HEK293 (cell line): ENCODE data around the gene CTF1.

Experiments
- CTCF ChIA-PET: fragments of 350-600 bp; formaldehyde crosslinking; extraction: SDS; loops from one replicate; lab custom pipeline; 2021; ENCODE audit warnings: antibody characterized with exemption; lab: Yijun Ruan, JAX
- POLR2A ChIA-PET: fragments of 300-600 bp; formaldehyde crosslinking; extraction: SDS; loops from one replicate; lab custom pipeline; 2020; ENCODE audit warnings: antibody characterized with exemption, inconsistent platforms; lab: Yijun Ruan, JAX
- H3K27ac ChIP-seq: fragments of 200-500 bp; sonication (Bioruptor generic); 2 replicates; pipeline ENCODE4 v1.5.1; 2014; ENCODE audit warnings: low read depth, low read length, control low read depth, inconsistent platforms; ENCODE audit errors: extremely low read depth
- H3K36me3 ChIP-seq, 2 experiments: fragments of 200-500 bp in 1 of 2; sonication (Bioruptor generic) in 1 of 2; 1 replicate in 1 of 2; 2 replicates in 1 of 2; pipeline ENCODE4 v1.5.1; 2014 to 2017; ENCODE audit warnings: inconsistent platforms in 2 of 2, low read length in 2 of 2; ENCODE audit not compliant: control insufficient read depth in 2 of 2, insufficient read depth in 1 of 2
- H3K4me1 ChIP-seq: fragments of 200-500 bp; sonication (Bioruptor generic); 2 replicates; pipeline ENCODE4 v1.5.1; 2014; ENCODE audit warnings: mild to moderate bottlenecking, low read length, inconsistent platforms; ENCODE audit not compliant: control insufficient read depth, insufficient read depth
- H3K4me3 ChIP-seq: 2 replicates; pipeline ENCODE4 v1.5.1; 2011; ENCODE audit warnings: low read depth, mild to moderate bottlenecking, control low read depth, low read length, moderate library complexity
- H3K9me3 ChIP-seq: fragments of 200-500 bp; sonication (Bioruptor generic); 2 replicates; pipeline ENCODE4 v1.5.1; 2014; ENCODE audit warnings: low read depth, low read length, inconsistent platforms; ENCODE audit not compliant: control insufficient read depth, insufficient read depth
- AEBP2 ChIP-seq: fragments of 450-650 bp; formaldehyde crosslinking; IDR thresholded peaks from 2 replicates; pipeline ENCODE4 v1.5.1; 2016; ENCODE audit warnings: missing biosample characterization, missing genetic modification characterization, borderline replicate concordance
- HOXA7 ChIP-seq: sonication (generic); formaldehyde crosslinking; IDR thresholded peaks from 2 replicates; pipeline ENCODE4 v1.8.1; 2022; ENCODE audit warnings: missing genetic modification reagents, borderline replicate concordance
- KLF16 ChIP-seq: fragments of 450-650 bp; formaldehyde crosslinking; IDR thresholded peaks from 2 replicates; pipeline ENCODE4 v1.5.1; 2017; ENCODE audit warnings: missing biosample characterization, missing genetic modification characterization
- KLF9 ChIP-seq: fragments of 450-650 bp; formaldehyde crosslinking; IDR thresholded peaks from 2 replicates; pipeline ENCODE4 v1.5.1; 2016; ENCODE audit warnings: missing biosample characterization, missing genetic modification characterization, low read depth
- SP7 ChIP-seq: fragments of 450-650 bp; formaldehyde crosslinking; IDR thresholded peaks from 2 replicates; pipeline ENCODE4 v1.5.1; 2016; ENCODE audit warnings: missing biosample characterization, missing genetic modification characterization
- ZBTB44 ChIP-seq: fragments of 450-650 bp; IDR thresholded peaks from 2 replicates; pipeline ENCODE4 v1.5.1; 2018; ENCODE audit warnings: missing biosample characterization, mild to moderate bottlenecking, missing genetic modification characterization
- ZBTB7A ChIP-seq: fragments of 450-650 bp; formaldehyde crosslinking; IDR thresholded peaks from 2 replicates; pipeline ENCODE4 v1.5.1; 2016; ENCODE audit warnings: low read depth, missing biosample characterization, missing genetic modification characterization
- ZFP3 ChIP-seq: fragments of 450-650 bp; formaldehyde crosslinking; IDR thresholded peaks from 2 replicates; pipeline ENCODE4 v1.5.1; 2016; ENCODE audit warnings: low read depth, missing biosample characterization, missing genetic modification characterization
- ZFP37 ChIP-seq: fragments of 450-650 bp; formaldehyde crosslinking; IDR thresholded peaks from 2 replicates; pipeline ENCODE4 v1.5.1; 2016; ENCODE audit warnings: missing biosample characterization, missing genetic modification characterization
- ZFP41 ChIP-seq: fragments of 450-650 bp; formaldehyde crosslinking; IDR thresholded peaks from 2 replicates; pipeline ENCODE4 v1.5.1; 2016; ENCODE audit warnings: missing biosample characterization, missing genetic modification characterization, borderline replicate concordance
- ZNF148 ChIP-seq: fragments of 450-650 bp; formaldehyde crosslinking; IDR thresholded peaks from 2 replicates; pipeline ENCODE4 v1.5.0; 2017; ENCODE audit warnings: missing biosample characterization, missing genetic modification characterization, borderline replicate concordance
- ZNF16 ChIP-seq: fragments of 450-650 bp; formaldehyde crosslinking; IDR thresholded peaks from 2 replicates; pipeline ENCODE4 v1.5.1; 2016; ENCODE audit warnings: low read depth, missing biosample characterization, missing genetic modification characterization
- ZNF175 ChIP-seq: fragments of 450-650 bp; formaldehyde crosslinking; IDR thresholded peaks from 2 replicates; pipeline ENCODE4 v1.5.1; 2016; ENCODE audit warnings: missing biosample characterization, missing genetic modification characterization
- ZNF184 ChIP-seq: fragments of 450-650 bp; IDR thresholded peaks from 2 replicates; pipeline ENCODE4 v1.5.1; 2018; ENCODE audit warnings: missing biosample characterization, mild to moderate bottlenecking, missing genetic modification characterization
- ZNF202 ChIP-seq: fragments of 450-650 bp; formaldehyde crosslinking; IDR thresholded peaks from 2 replicates; pipeline ENCODE4 v1.5.1; 2016; ENCODE audit warnings: missing biosample characterization, missing genetic modification characterization, borderline replicate concordance
- ZNF24 ChIP-seq: fragments of 450-650 bp; formaldehyde crosslinking; IDR thresholded peaks from 2 replicates; pipeline ENCODE4 v1.5.1; 2016; ENCODE audit warnings: missing biosample characterization, missing genetic modification characterization
- ZNF266 ChIP-seq: fragments of 450-650 bp; formaldehyde crosslinking; IDR thresholded peaks from 2 replicates; pipeline ENCODE4 v1.5.1; 2016; ENCODE audit warnings: missing biosample characterization, missing genetic modification characterization, low read depth
- ZNF335 ChIP-seq: fragments of 450-650 bp; formaldehyde crosslinking; conservative IDR thresholded peaks from 2 replicates; pipeline ENCODE4 v1.5.1; 2016; ENCODE audit warnings: missing biosample characterization, missing genetic modification characterization
- ZNF423 ChIP-seq: fragments of 450-650 bp; formaldehyde crosslinking; IDR thresholded peaks from 2 replicates; pipeline ENCODE4 v1.5.1; 2016; ENCODE audit warnings: missing biosample characterization, missing genetic modification characterization
- ZNF426 ChIP-seq: fragments of 450-650 bp; formaldehyde crosslinking; IDR thresholded peaks from 2 replicates; pipeline ENCODE4 v1.5.1; 2017; ENCODE audit warnings: missing biosample characterization, missing genetic modification characterization, mild to moderate bottlenecking, inconsistent platforms, moderate library complexity
- ZNF433 ChIP-seq: fragments of 450-650 bp; formaldehyde crosslinking; IDR thresholded peaks from 2 replicates; pipeline ENCODE4 v1.5.1; 2016; ENCODE audit warnings: missing biosample characterization, missing genetic modification characterization, low read depth
- ZNF473 ChIP-seq: fragments of 450-650 bp; formaldehyde crosslinking; IDR thresholded peaks from 2 replicates; pipeline ENCODE4 v1.5.1; 2017; ENCODE audit warnings: missing biosample characterization, missing genetic modification characterization
- ZNF544 ChIP-seq: fragments of 450-650 bp; formaldehyde crosslinking; IDR thresholded peaks from 2 replicates; pipeline ENCODE4 v1.5.0; 2017; ENCODE audit warnings: missing biosample characterization, missing genetic modification characterization
- ZNF571 ChIP-seq: fragments of 450-650 bp; formaldehyde crosslinking; IDR thresholded peaks from 2 replicates; pipeline ENCODE4 v1.5.0; 2017; ENCODE audit warnings: missing biosample characterization, missing genetic modification characterization
- ZNF596 ChIP-seq: fragments of 450-650 bp; IDR thresholded peaks from 2 replicates; pipeline ENCODE4 v1.5.0; 2018; ENCODE audit warnings: missing biosample characterization, mild to moderate bottlenecking, missing genetic modification characterization, moderate library complexity
- ZNF624 ChIP-seq: fragments of 450-650 bp; formaldehyde crosslinking; IDR thresholded peaks from 2 replicates; pipeline ENCODE4 v1.5.1; 2017; ENCODE audit warnings: missing biosample characterization, missing genetic modification characterization
- ZNF660 ChIP-seq: fragments of 450-650 bp; IDR thresholded peaks from 2 replicates; pipeline ENCODE4 v1.5.1; 2018; ENCODE audit warnings: missing biosample characterization, mild to moderate bottlenecking, missing genetic modification characterization
- ZNF664 ChIP-seq: fragments of 450-650 bp; formaldehyde crosslinking; IDR thresholded peaks from 2 replicates; pipeline ENCODE4 v1.5.1; 2016; ENCODE audit warnings: missing biosample characterization, missing genetic modification characterization
- TF ChIP-seq, protein P1 (sequence below): IDR thresholded peaks from 2 replicates; pipeline ENCODE4 v1.6.1; 2011; ENCODE audit warnings: mild to moderate bottlenecking, low read depth, low read length, borderline replicate concordance
- TF ChIP-seq, protein P2 (sequence below): sonication (generic); formaldehyde crosslinking; IDR thresholded peaks from 2 replicates; pipeline ENCODE4 v1.8.1; 2022; ENCODE audit warnings: mild to moderate bottlenecking, moderate library complexity, missing genetic modification reagents

Gene CTF1

DNA sequence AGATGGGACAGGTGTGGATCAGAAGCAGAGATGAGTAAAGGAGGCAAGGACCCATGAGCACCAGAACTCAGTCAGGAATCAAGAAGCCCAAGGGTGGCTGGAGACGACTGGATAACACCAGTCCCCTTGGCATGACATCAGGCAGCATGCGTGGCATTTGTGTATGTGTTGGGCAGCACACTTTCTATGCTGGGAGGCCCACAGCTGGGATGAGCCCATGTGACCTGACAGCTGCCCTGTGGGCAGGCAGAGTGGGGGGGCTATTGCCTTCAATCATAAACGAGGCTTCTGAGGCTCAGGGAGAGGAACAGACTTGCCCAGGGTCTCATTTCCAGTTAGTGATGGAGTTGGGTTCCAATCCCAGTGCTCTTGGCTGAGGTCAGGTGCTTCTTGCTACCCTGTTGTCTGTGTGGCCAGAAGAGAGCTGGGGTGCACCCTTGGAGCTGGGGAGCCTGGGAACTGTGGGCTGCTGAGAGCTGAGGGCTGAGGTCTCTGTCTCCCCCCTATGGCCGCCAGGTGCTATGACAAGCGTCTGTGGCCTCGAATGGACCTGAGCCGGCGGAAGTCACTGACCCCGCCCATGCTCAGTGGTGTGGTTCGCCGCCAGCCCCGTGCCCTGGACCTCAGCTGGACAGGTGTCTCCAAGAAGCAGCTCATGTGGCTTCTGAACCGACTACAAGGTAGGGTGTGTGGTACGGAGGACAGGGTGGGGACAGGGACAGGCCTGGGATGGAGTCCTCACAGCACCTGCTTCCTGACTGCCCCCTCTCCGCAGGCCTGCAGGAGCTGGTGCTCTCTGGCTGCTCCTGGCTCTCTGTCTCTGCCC, 45.4 kb downstream of the CTF1 start (continued):
- TF ChIP-seq, protein P1, sequence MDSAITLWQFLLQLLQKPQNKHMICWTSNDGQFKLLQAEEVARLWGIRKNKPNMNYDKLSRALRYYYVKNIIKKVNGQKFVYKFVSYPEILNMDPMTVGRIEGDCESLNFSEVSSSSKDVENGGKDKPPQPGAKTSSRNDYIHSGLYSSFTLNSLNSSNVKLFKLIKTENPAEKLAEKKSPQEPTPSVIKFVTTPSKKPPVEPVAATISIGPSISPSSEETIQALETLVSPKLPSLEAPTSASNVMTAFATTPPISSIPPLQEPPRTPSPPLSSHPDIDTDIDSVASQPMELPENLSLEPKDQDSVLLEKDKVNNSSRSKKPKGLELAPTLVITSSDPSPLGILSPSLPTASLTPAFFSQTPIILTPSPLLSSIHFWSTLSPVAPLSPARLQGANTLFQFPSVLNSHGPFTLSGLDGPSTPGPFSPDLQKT = no peak
- no peak for TF ChIP-seq ZNF426 (tag by site-specific recombination)
- no peak for TF ChIP-seq ZNF624 (tag by site-specific recombination)
- no peak for TF ChIP-seq ZNF433 (tag by site-specific recombination)
- no peak for TF ChIP-seq ZFP41 (tag by site-specific recombination)
- TF ChIP-seq, protein P2, sequence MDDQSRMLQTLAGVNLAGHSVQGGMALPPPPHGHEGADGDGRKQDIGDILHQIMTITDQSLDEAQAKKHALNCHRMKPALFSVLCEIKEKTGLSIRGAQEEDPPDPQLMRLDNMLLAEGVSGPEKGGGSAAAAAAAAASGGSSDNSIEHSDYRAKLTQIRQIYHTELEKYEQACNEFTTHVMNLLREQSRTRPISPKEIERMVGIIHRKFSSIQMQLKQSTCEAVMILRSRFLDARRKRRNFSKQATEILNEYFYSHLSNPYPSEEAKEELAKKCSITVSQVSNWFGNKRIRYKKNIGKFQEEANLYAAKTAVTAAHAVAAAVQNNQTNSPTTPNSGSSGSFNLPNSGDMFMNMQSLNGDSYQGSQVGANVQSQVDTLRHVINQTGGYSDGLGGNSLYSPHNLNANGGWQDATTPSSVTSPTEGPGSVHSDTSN (CRISPR knock-in tag) = no peak
- TF ChIP-seq ZNF544 = no peak
- no peak for TF ChIP-seq ZNF664 (tag by site-specific recombination)
- TF ChIP-seq SP7 (tag by site-specific recombination) = peak; percentile 45; the same call in 1 of the 2 replicates
- no peak for TF ChIP-seq ZNF148 (tag by site-specific recombination)
- no peak for TF ChIP-seq ZNF16 (tag by site-specific recombination)
- TF ChIP-seq ZNF266 (tag by site-specific recombination) = no peak
- no peak for TF ChIP-seq ZNF184 (tag by site-specific recombination)
- no peak for TF ChIP-seq ZFP37 (tag by site-specific recombination)
- TF ChIP-seq ZNF335 = no peak
- no peak for TF ChIP-seq AEBP2 (tag by site-specific recombination)
- TF ChIP-seq ZBTB44 (tag by site-specific recombination) = no peak
- no peak for TF ChIP-seq ZNF473

DNA sequence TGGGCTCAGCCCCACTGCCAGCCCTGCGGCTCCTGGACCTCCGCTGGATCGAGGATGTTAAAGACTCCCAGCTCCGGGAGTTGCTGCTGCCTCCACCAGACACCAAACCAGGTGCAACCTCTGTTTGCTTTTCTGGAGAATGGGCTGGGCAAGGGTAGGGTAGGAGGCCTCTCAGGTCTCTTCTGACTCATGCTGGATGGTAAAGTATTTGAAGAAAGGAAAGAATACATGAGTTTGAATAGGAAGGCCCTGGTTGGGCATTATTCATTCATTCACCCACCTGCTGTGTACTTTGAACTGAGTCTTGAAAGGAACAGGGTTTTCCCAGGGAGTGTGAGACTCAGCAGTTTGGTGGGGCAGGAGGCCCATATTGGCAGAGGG, 46.0 kb downstream of the CTF1 start:
- peaks cover 28 to 72% of the 10 kb centered on the region in 2 experiments; a peak in 2 of 3 replicates for H3K36me3 ChIP-seq
- POLR2A ChIA-PET = interaction anchor here (0.6 to 3.7 kb wide), 7 partner anchors 11 to 135 kb away, joined by 3 to 15 read pairs (median 4); partner anchors contain the start of genes FBXL19 and SETD1A
- CTCF ChIA-PET = interaction anchor here (0.6 to 6.5 kb wide), 25 partner anchors 8 to 926 kb away, joined by 3 to 74 read pairs (median 3); partner anchors contain the start of gene SETD1A
- TF ChIP-seq HOXA7 (CRISPR knock-in tag) = no peak
- no peak for TF ChIP-seq ZNF571 (tag by site-specific recombination)
- no peak for TF ChIP-seq ZNF660
- TF ChIP-seq ZNF184 (tag by site-specific recombination) = no peak
- TF ChIP-seq ZNF202 (tag by site-specific recombination) = no peak
- no peak for TF ChIP-seq ZBTB7A (tag by site-specific recombination)
- TF ChIP-seq ZNF423 (tag by site-specific recombination) = no peak
- TF ChIP-seq ZNF24 = no peak
- TF ChIP-seq KLF16 = 0 out of 2 replicates have a peak, but pooled peaks have one; percentile 1
- peak; percentile 36; the same call in 1 of the 2 replicates for TF ChIP-seq ZFP3 (tag by site-specific recombination)
- TF ChIP-seq KLF9 (tag by site-specific recombination) = no peak
- TF ChIP-seq ZNF175 (tag by site-specific recombination) = no peak
- TF ChIP-seq ZNF596 (tag by site-specific recombination) = no peak

More for the DNA sequence above, 46.0 kb downstream of the CTF1 start:
- H3K4me3 ChIP-seq = no peak overlapping the region
- no peaks in the 10 kb centered on the region for H3K4me1 ChIP-seq
- H3K9me3 ChIP-seq = no peaks in the 10 kb centered on the region
- H3K27ac ChIP-seq = no peak overlapping the region
